HG03521 (cell line): ENCODE results near the gene OPCML.

ENCODE experiments used
- ATAC-seq: cut with Tn5 transposase; IDR thresholded peaks from one replicate; pipeline ENCODE4 v1.9.1; 2021; ENCODE audit warnings: mild to moderate bottlenecking, moderate library complexity; ENCODE audit not compliant: unreplicated experiment

Gene OPCML

GRCh38 chr11:132839236-132839945 is 692.9 kb downstream of the OPCML start:
- no peak for ATAC-seq

- no peak for ATAC-seq
These were observed 693.7 kb downstream of the OPCML start for GRCh38 chr11:132838627-132839026.

GRCh38 chr11:132831272-132831671 is 701.0 kb downstream of the OPCML start:
- ATAC-seq = no peak

GRCh38 chr11:132824642-132825041 is 707.7 kb downstream of the OPCML start:
- ATAC-seq = no peak

GRCh38 chr11:132822276-132822675 is 710.0 kb downstream of the OPCML start:
- ATAC-seq = no peak

GRCh38 chr11:132821499-132821898 is 710.8 kb downstream of the OPCML start:
- no peak for ATAC-seq

- no peak for ATAC-seq
These were observed 711.3 kb downstream of the OPCML start for GRCh38 chr11:132821014-132821413.

- no peak for ATAC-seq
These were observed 713.4 kb downstream of the OPCML start for GRCh38 chr11:132818951-132819350.

- no peak for ATAC-seq
These were observed 714.9 kb downstream of the OPCML start for GRCh38 chr11:132817387-132817786.

GRCh38 chr11:132814410-132814809 is 717.9 kb downstream of the OPCML start:
- no peak for ATAC-seq

GRCh38 chr11:132811649-132812048 is 720.7 kb downstream of the OPCML start:
- ATAC-seq = no peak

- ATAC-seq = no peak
These were observed 723.2 kb downstream of the OPCML start for GRCh38 chr11:132809070-132809469.

GRCh38 chr11:132804258-132804657 is 728.0 kb downstream of the OPCML start:
- ATAC-seq = no peak

- ATAC-seq = no peak
These were observed 728.9 kb downstream of the OPCML start for GRCh38 chr11:132803436-132803835.

GRCh38 chr11:132802947-132803346 is 729.4 kb downstream of the OPCML start:
- ATAC-seq = no peak

- no peak for ATAC-seq
These were observed 738.5 kb downstream of the OPCML start for GRCh38 chr11:132793831-132794230.

- no peak for ATAC-seq
These were observed 739.8 kb downstream of the OPCML start for GRCh38 chr11:132792341-132793140.

- no peak for ATAC-seq
These were observed 741.3 kb downstream of the OPCML start for GRCh38 chr11:132790971-132791370.

- no peak for ATAC-seq
These were observed 741.8 kb downstream of the OPCML start for GRCh38 chr11:132790466-132790865.

GRCh38 chr11:132788816-132789325 is 743.4 kb downstream of the OPCML start:
- ATAC-seq = no peak

- ATAC-seq = no peak
These were observed 746.4 kb downstream of the OPCML start for GRCh38 chr11:132785878-132786277.

- ATAC-seq = no peak
These were observed 747.9 kb downstream of the OPCML start for GRCh38 chr11:132784441-132784840.
